Measurements from ENCODE around the gene USP24. TPM values are rescaled to one million over a fixed set of nuclear protein-coding genes. Genes with fewer than 3 reads are reported as not detected.

The USP24 gene
- total RNA-seq, 1 experiment from 2014 or later: 54.6 TPM

- CTCF ChIA-PET: no interaction called here
- TF ChIP-seq EZH2 (IDR thresholded peaks at IDR 0.05; ENCODE audit: borderline replicate concordance, low read depth, low read length, poor library complexity, severe bottlenecking) (no peak), CTCF (conservative IDR thresholded peaks at IDR 0.05; ENCODE audit: low read depth, low read length) (no peak)
These were observed 171.4 kb downstream of the USP24 start for GRCh38 chr1:55043726-55044125.

GRCh38 chr1:55043011-55043410 is 172.2 kb downstream of the USP24 start:
- H3K27me3 ChIP-seq (replicated peaks; ENCODE audit: insufficient read depth, low read depth, low read length, poor library complexity): no peaks in the 10 kb centered on the region
- H3K4me1 ChIP-seq (ENCODE audit: insufficient read depth, low read length, poor library complexity, severe bottlenecking): peaks cover 19% of the 10 kb centered on the region
- no peak for TF ChIP-seq CTCF (conservative IDR thresholded peaks at IDR 0.05; ENCODE audit: low read depth, low read length)
- TF ChIP-seq EZH2 (IDR thresholded peaks at IDR 0.05; ENCODE audit: borderline replicate concordance, low read depth, low read length, poor library complexity, severe bottlenecking): no peak
- ChIA-PET POLR2A (ENCODE audit: low non-redundant PET) (no interaction called here), CTCF (no interaction called here)
- BruUV-seq (replicated peaks): no TSS peak
- H3K4me3 ChIP-seq (ENCODE audit: low read depth, low read length, poor library complexity, severe bottlenecking): no peak overlapping the region
- intact Hi-C loops (cut with micrococcal nuclease; ENCODE audit: unreplicated experiment): no loop called here
- peaks cover 43% of the 10 kb centered on the region for H3K36me3 ChIP-seq (ENCODE audit: insufficient read depth, low read length, poor library complexity, severe bottlenecking)
- no peak for DNase-seq (ENCODE audit: low spot score)
- H3K9me3 ChIP-seq (ENCODE audit: low read depth, low read length, poor library complexity, severe bottlenecking): no peaks in the 10 kb centered on the region
- no peak overlapping the region for H3K27ac ChIP-seq (ENCODE audit: low read depth, low read length, poor library complexity, severe bottlenecking)

More at GRCh38 chr1:55043726-55044125, 171.4 kb downstream of the USP24 start:
- Histone ChIP-seq H3K27ac (ENCODE audit: low read depth, low read length, poor library complexity, severe bottlenecking) (no peak overlapping the region), H3K27me3 (replicated peaks; ENCODE audit: insufficient read depth, low read depth, low read length, poor library complexity) (no peaks in the 10 kb centered on the region), H3K36me3 (ENCODE audit: insufficient read depth, low read length, poor library complexity, severe bottlenecking) (peaks cover 50% of the 10 kb centered on the region), H3K4me3 (ENCODE audit: low read depth, low read length, poor library complexity, severe bottlenecking) (no peak overlapping the region), H3K9me3 (ENCODE audit: low read depth, low read length, poor library complexity, severe bottlenecking) (no peaks in the 10 kb centered on the region), H3K4me1 (ENCODE audit: insufficient read depth, low read length, poor library complexity, severe bottlenecking) (peaks cover 15% of the 10 kb centered on the region)
- BruUV-seq (replicated peaks): no TSS peak
- intact Hi-C loops (cut with micrococcal nuclease; ENCODE audit: unreplicated experiment): no loop called here
- POLR2A ChIA-PET (ENCODE audit: low non-redundant PET): no interaction called here
- DNase-seq (ENCODE audit: low spot score): no peak

- no TSS peak for BruUV-seq (replicated peaks)
- no peak for DNase-seq (ENCODE audit: low spot score)
- CTCF ChIA-PET: interaction anchor here (0.6 kb wide), 1 partner anchor 20 kb away, joined by 3 read pairs; no protein-coding TSS in a partner anchor
These were observed 173.6 kb downstream of the USP24 start for GRCh38 chr1:55041613-55042012.

More at GRCh38 chr1:55041613-55042012, 173.6 kb downstream of the USP24 start:
- Histone ChIP-seq H3K4me1 (ENCODE audit: insufficient read depth, low read length, poor library complexity, severe bottlenecking) (peaks cover 19% of the 10 kb centered on the region), H3K4me3 (ENCODE audit: low read depth, low read length, poor library complexity, severe bottlenecking) (peak overlapping the region; percentile 83), H3K27ac (ENCODE audit: low read depth, low read length, poor library complexity, severe bottlenecking) (no peak overlapping the region), H3K27me3 (replicated peaks; ENCODE audit: insufficient read depth, low read depth, low read length, poor library complexity) (no peaks in the 10 kb centered on the region), H3K9me3 (ENCODE audit: low read depth, low read length, poor library complexity, severe bottlenecking) (no peaks in the 10 kb centered on the region), H3K36me3 (ENCODE audit: insufficient read depth, low read length, poor library complexity, severe bottlenecking) (peaks cover 29% of the 10 kb centered on the region)
- POLR2A ChIA-PET (ENCODE audit: low non-redundant PET): no interaction called here
- TF ChIP-seq CTCF (conservative IDR thresholded peaks at IDR 0.05; ENCODE audit: low read depth, low read length) (no peak), EZH2 (IDR thresholded peaks at IDR 0.05; ENCODE audit: borderline replicate concordance, low read depth, low read length, poor library complexity, severe bottlenecking) (no peak)
- intact Hi-C loops (cut with micrococcal nuclease; ENCODE audit: unreplicated experiment): no loop called here
